SK-N-SH (cell line): Measurements from ENCODE around the gene MAT1A. TPM values are rescaled to one million over a fixed set of nuclear protein-coding genes. Genes with fewer than 3 reads are reported as not detected.

ENCODE experiments used
- CTCF ChIA-PET: fragments of 300-600, 350-600 bp; formaldehyde crosslinking; extraction: SDS; loops from one replicate; lab custom pipeline; 2021; lab: Yijun Ruan, JAX
- POLR2A ChIA-PET: fragments of 350-600 bp; sonication (Branson Sonifier 250); formaldehyde crosslinking; extraction: SDS; loops from one replicate; lab custom pipeline; 2020; ENCODE audit warnings: antibody characterized with exemption, inconsistent platforms; lab: Yijun Ruan, JAX
- DNase-seq: peaks from one replicate; pipeline ENCODE4 v3.0.0; 2012
- H2AFZ ChIP-seq: fragments of 200-600 bp; sonication (generic); 2 replicates; pipeline ENCODE4 v1.8.1; 2016; ENCODE audit warnings: antibody characterized with exemption, mild to moderate bottlenecking, low read depth
- H3F3A ChIP-seq: fragments of 200-600 bp; sonication (generic); replicated peaks from 2 replicates; pipeline ENCODE3; 2016; ENCODE audit warnings: antibody characterized with exemption, mild to moderate bottlenecking; ENCODE audit not compliant: insufficient read depth
- H3K27ac ChIP-seq, 2 experiments: fragments of 200-500 bp in 1 of 2; fragments of 200-600 bp in 1 of 2; sonication (Bioruptor generic) in 1 of 2; sonication (generic), shearing (Covaris generic) in 1 of 2; 2 replicates each; pipeline versions ENCODE4 v1.5.1 to v1.6.1; 2014 to 2016; ENCODE audit warnings: low read depth in 2 of 2, inconsistent platforms in 1 of 2, low read length in 1 of 2, mild to moderate bottlenecking in 1 of 2, mixed read lengths in 1 of 2
- H3K27me3 ChIP-seq: fragments of 200-600 bp; sonication (generic), shearing (Covaris generic); 2 replicates; pipeline ENCODE4 v1.6.1; 2016; ENCODE audit warnings: mixed run types; ENCODE audit not compliant: insufficient read depth
- H3K36me3 ChIP-seq, 2 experiments: fragments of 200-500 bp in 1 of 2; fragments of 200-600 bp in 1 of 2; sonication (Bioruptor generic) in 1 of 2; sonication (generic) in 1 of 2; replicated peaks in 1 of 2; 2 replicates each; pipeline versions ENCODE3 to v1.5.1; 2014 to 2016; ENCODE audit warnings: low read length in 1 of 2, mild to moderate bottlenecking in 1 of 2; ENCODE audit not compliant: insufficient read depth in 2 of 2, control insufficient read depth in 1 of 2
- H3K4me1 ChIP-seq, 2 experiments: fragments of 200-500 bp in 1 of 2; fragments of 200-600 bp in 1 of 2; sonication (Bioruptor generic) in 1 of 2; sonication (generic), shearing (Covaris generic) in 1 of 2; 2 replicates each; pipeline versions ENCODE4 v1.5.1 to v1.6.1; 2014 to 2016; ENCODE audit warnings: low read depth in 1 of 2, low read length in 1 of 2, mixed run types in 1 of 2; ENCODE audit not compliant: insufficient read depth in 2 of 2, control insufficient read depth in 1 of 2
- H3K4me2 ChIP-seq: fragments of 200-600 bp; sonication (generic), shearing (Covaris generic); 2 replicates; pipeline ENCODE4 v1.6.1; 2017; ENCODE audit warnings: mixed run types
- H3K4me3 ChIP-seq, 2 experiments: fragments of 200-500 bp in 1 of 2; fragments of 200-600 bp in 1 of 2; sonication (Bioruptor generic) in 1 of 2; sonication (generic), shearing (Covaris generic) in 1 of 2; 2 replicates each; pipeline versions ENCODE4 v1.5.1 to v1.8.1; 2014 to 2016; ENCODE audit warnings: low read depth in 2 of 2, inconsistent platforms in 1 of 2, low read length in 1 of 2, mild to moderate bottlenecking in 1 of 2, mixed read lengths in 1 of 2, moderate library complexity in 1 of 2
- H3K79me2 ChIP-seq: fragments of 200-600 bp; sonication (generic); 2 replicates; pipeline ENCODE4 v1.8.1; 2017; ENCODE audit warnings: mild to moderate bottlenecking; ENCODE audit not compliant: insufficient read depth
- H3K9ac ChIP-seq: fragments of 200-600 bp; sonication (generic); 2 replicates; pipeline ENCODE4 v1.6.1; 2017; ENCODE audit warnings: mixed run types
- H3K9me2 ChIP-seq: fragments of 200-600 bp; sonication (generic); 2 replicates; pipeline ENCODE4 v1.6.1; 2017; ENCODE audit warnings: mixed run types
- H3K9me3 ChIP-seq: fragments of 200-600 bp; sonication (generic); 2 replicates; pipeline ENCODE4 v1.6.1; 2017; ENCODE audit warnings: mixed run types, mild to moderate bottlenecking, moderate library complexity
- H4K20me1 ChIP-seq: fragments of 200-600 bp; sonication (generic); 2 replicates; pipeline ENCODE4 v1.6.1; 2017; ENCODE audit warnings: mild to moderate bottlenecking, mixed run types; ENCODE audit not compliant: insufficient read depth
- CHD2 ChIP-seq: fragments of 150-350 bp; IDR thresholded peaks from 2 replicates; pipeline ENCODE4 v1.6.1; 2018; ENCODE audit warnings: low read length; ENCODE audit not compliant: partially characterized antibody
- ELF1 ChIP-seq: IDR thresholded peaks from 2 replicates; pipeline ENCODE4 v1.4.0; 2012
- EP300 ChIP-seq, 2 experiments: IDR thresholded peaks; 2 replicates each; pipeline versions ENCODE4 v1.4.0 to v1.6.1; 2012; ENCODE audit warnings: borderline replicate concordance in 1 of 2, low read depth in 1 of 2, low read length in 1 of 2
- EZH2phosphoT487 ChIP-seq: fragments of 200-600 bp; sonication (generic); IDR thresholded peaks from 2 replicates; pipeline ENCODE4 v1.6.1; 2017; ENCODE audit warnings: low read depth, mixed run types, mild to moderate bottlenecking, antibody characterized with exemption, moderate library complexity, borderline replicate concordance
- FOXJ3 ChIP-seq: sonication (generic); formaldehyde crosslinking; IDR thresholded peaks from 2 replicates; pipeline ENCODE4 v1.5.1; 2020; ENCODE audit warnings: mild to moderate bottlenecking, missing genetic modification reagents
- GABPA ChIP-seq: IDR thresholded peaks from 2 replicates; pipeline ENCODE4 v1.4.0; 2012; ENCODE audit warnings: low read depth, mild to moderate bottlenecking
- JUND ChIP-seq: IDR thresholded peaks from 2 replicates; pipeline ENCODE4 v1.4.0; 2012
- MEF2A ChIP-seq: IDR thresholded peaks from 2 replicates; pipeline ENCODE4 v1.4.0; 2012; ENCODE audit warnings: low read depth, borderline replicate concordance
- MXI1 ChIP-seq: IDR thresholded peaks from 2 replicates; pipeline ENCODE4 v1.6.1; 2012; ENCODE audit warnings: mild to moderate bottlenecking, low read depth, low read length, improper control_type of control experiment
- NFIC ChIP-seq: IDR thresholded peaks from 2 replicates; pipeline ENCODE4 v1.4.0; 2012; ENCODE audit warnings: borderline replicate concordance
- NRF1 ChIP-seq: IDR thresholded peaks from 2 replicates; pipeline ENCODE4 v1.6.1; 2012; ENCODE audit warnings: low read depth, mild to moderate bottlenecking, low read length
- POLR2AphosphoS5 ChIP-seq: IDR thresholded peaks from 2 replicates; pipeline ENCODE4 v1.6.1; 2012; ENCODE audit warnings: low read depth, low read length
- RCOR1 ChIP-seq: fragments of 150-350 bp; IDR thresholded peaks from 2 replicates; pipeline ENCODE4 v1.6.1; 2017; ENCODE audit warnings: antibody characterized with exemption, low read length
- RXRA ChIP-seq: IDR thresholded peaks from 2 replicates; pipeline ENCODE4 v1.4.0; 2012; ENCODE audit warnings: low read depth, mild to moderate bottlenecking, borderline replicate concordance
- SIN3A ChIP-seq: IDR thresholded peaks from 2 replicates; pipeline ENCODE4 v1.6.1; 2012; ENCODE audit warnings: low read depth, mild to moderate bottlenecking, low read length, moderate library complexity, borderline replicate concordance
- TEAD4 ChIP-seq: IDR thresholded peaks from 2 replicates; pipeline ENCODE4 v1.4.0; 2012; ENCODE audit warnings: mild to moderate bottlenecking, borderline replicate concordance; ENCODE audit not compliant: insufficient read depth
- WGBS: methylation state at CpG from one replicate; pipeline ENCODE4 v1.1.6; 2017; ENCODE audit warnings: low lambda C conversion rate; 5-methylcytosine and 5-hydroxymethylcytosine counted together
- polyA plus RNA-seq, 3 experiments: library from polyadenylated mRNA; depleted of rRNA; stranded (reverse); fragments of >200 nt; gene quantifications; 2 replicates each; pipeline ENCODE4 v1.2.3, GENCODE V29; 2012
- TF ChIP-seq, protein P1 (sequence below): IDR thresholded peaks from 2 replicates; pipeline ENCODE4 v1.6.1; 2012; ENCODE audit warnings: mild to moderate bottlenecking, low read depth, low read length, moderate library complexity
- TF ChIP-seq, protein P2 (sequence below): fragments of 200-600 bp; sonication (generic); IDR thresholded peaks from 2 replicates; pipeline ENCODE4 v1.6.1; 2017; ENCODE audit warnings: antibody characterized with exemption, mild to moderate bottlenecking, moderate library complexity
- TF ChIP-seq, protein P3 (sequence below): IDR thresholded peaks from 2 replicates; pipeline ENCODE4 v1.4.0; 2012; ENCODE audit warnings: low read depth, borderline replicate concordance
- TF ChIP-seq, protein P4 (sequence below): IDR thresholded peaks from 2 replicates; pipeline ENCODE4 v1.4.0; 2012; ENCODE audit warnings: low read depth, borderline replicate concordance

MAT1A gene
- polyA plus RNA-seq, 1 of the 3 experiments (the other 2 are of a cell fraction): 0.03 TPM

DNA sequence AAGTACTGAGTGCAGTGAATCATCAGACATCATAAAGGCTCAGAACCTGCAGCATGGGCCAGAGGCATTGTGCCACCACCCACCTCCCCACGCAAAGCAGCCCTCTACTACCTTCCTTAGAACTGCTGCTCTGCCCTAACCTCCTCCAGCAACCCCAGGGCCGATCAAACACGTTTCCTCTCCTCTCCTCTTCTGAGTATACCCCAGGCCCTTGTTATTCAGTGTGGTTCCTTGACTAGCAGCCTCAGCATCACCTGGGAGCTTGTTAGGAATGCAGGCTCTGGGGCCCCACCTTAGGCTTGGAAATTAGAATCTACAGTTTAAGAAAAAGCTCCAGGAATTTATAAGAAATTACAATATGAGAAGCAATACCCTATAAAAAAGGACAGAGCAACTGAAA lies 33.9 kb upstream of the MAT1A start (continued):
- TF ChIP-seq, protein P1, sequence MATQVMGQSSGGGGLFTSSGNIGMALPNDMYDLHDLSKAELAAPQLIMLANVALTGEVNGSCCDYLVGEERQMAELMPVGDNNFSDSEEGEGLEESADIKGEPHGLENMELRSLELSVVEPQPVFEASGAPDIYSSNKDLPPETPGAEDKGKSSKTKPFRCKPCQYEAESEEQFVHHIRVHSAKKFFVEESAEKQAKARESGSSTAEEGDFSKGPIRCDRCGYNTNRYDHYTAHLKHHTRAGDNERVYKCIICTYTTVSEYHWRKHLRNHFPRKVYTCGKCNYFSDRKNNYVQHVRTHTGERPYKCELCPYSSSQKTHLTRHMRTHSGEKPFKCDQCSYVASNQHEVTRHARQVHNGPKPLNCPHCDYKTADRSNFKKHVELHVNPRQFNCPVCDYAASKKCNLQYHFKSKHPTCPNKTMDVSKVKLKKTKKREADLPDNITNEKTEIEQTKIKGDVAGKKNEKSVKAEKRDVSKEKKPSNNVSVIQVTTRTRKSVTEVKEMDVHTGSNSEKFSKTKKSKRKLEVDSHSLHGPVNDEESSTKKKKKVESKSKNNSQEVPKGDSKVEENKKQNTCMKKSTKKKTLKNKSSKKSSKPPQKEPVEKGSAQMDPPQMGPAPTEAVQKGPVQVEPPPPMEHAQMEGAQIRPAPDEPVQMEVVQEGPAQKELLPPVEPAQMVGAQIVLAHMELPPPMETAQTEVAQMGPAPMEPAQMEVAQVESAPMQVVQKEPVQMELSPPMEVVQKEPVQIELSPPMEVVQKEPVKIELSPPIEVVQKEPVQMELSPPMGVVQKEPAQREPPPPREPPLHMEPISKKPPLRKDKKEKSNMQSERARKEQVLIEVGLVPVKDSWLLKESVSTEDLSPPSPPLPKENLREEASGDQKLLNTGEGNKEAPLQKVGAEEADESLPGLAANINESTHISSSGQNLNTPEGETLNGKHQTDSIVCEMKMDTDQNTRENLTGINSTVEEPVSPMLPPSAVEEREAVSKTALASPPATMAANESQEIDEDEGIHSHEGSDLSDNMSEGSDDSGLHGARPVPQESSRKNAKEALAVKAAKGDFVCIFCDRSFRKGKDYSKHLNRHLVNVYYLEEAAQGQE: no peak
- no peak for TF ChIP-seq EZH2phosphoT487

DNA sequence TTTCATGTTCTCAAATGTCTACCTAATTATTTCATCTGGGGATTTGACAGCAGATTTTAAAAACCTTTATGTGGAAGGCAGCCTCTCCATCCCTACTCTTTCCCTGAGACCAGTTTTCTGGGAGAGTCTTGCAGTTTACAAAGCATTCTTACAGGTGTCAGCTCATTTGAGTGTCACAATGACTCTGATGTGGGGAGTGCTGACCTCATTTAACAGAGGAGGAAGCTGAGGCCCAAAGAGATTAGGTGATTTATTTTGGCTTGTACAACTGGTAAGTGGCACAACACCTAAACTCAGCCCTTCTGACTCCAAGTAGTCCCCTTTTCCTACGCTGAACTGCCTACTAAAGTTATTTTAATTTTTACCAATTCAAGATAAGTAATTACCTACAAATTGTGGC lies 33.3 kb upstream of the MAT1A start:
- no peak overlapping the region for H3K4me2 ChIP-seq
- H3K4me1 ChIP-seq: no peaks in the 10 kb centered on the region
- H3F3A ChIP-seq: no peaks in the 10 kb centered on the region
- no peaks in the 10 kb centered on the region for H3K9me2 ChIP-seq
- TF ChIP-seq JUND (no peak), EP300 (IDR thresholded peaks at IDR 0.05; ENCODE audit: borderline replicate concordance in 1 of 2, low read depth in 1 of 2, low read length in 1 of 2) (no peak), TEAD4 (no peak), POLR2AphosphoS5 (no peak), ELF1 (no peak), MEF2A (no peak)
- ChIA-PET POLR2A (no interaction called here), CTCF (no interaction called here)
- no peaks in the 10 kb centered on the region for H3K9me3 ChIP-seq
- no peaks in the 10 kb centered on the region for H3K27me3 ChIP-seq
- no peak overlapping the region for H3K9ac ChIP-seq
- no peaks in the 10 kb centered on the region for H3K36me3 ChIP-seq
- DNase-seq: no peak
- no peak overlapping the region for H2AFZ ChIP-seq
- no peak overlapping the region for H3K4me3 ChIP-seq
- H4K20me1 ChIP-seq: no peaks in the 10 kb centered on the region
- no peaks in the 10 kb centered on the region for H3K79me2 ChIP-seq
- WGBS: 31% methylated on average over 1 of the region's 1 CpG
- H3K27ac ChIP-seq: no peak overlapping the region

DNA sequence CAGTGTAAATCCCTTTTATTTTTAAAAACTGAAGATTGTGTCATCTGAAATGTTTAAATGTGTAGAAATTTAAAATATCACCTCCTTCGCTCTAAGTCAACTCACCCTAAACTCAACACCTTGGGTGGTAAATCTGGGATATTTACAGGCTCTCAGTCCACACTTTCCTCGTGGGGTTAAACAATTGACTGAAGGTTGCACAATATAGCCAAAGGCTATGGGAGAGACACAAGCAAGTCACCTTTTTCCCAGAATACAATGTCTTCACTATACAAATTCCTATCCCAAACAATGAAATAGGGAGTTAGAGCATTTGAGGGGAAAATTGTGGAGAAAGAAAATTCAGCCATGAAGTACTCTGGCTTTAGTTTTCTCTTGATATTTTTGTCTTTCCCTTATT lies 32.7 kb upstream of the MAT1A start:
- no peak overlapping the region for H3K4me2 ChIP-seq
- CTCF ChIA-PET: no interaction called here
- DNase-seq: no peak
- no peak for TF ChIP-seq MXI1
- TF ChIP-seq FOXJ3 (CRISPR knock-in tag): no peak
- TF ChIP-seq CHD2: no peak
- TF ChIP-seq SIN3A: no peak
- TF ChIP-seq GABPA: no peak
- TF ChIP-seq, protein P2, sequence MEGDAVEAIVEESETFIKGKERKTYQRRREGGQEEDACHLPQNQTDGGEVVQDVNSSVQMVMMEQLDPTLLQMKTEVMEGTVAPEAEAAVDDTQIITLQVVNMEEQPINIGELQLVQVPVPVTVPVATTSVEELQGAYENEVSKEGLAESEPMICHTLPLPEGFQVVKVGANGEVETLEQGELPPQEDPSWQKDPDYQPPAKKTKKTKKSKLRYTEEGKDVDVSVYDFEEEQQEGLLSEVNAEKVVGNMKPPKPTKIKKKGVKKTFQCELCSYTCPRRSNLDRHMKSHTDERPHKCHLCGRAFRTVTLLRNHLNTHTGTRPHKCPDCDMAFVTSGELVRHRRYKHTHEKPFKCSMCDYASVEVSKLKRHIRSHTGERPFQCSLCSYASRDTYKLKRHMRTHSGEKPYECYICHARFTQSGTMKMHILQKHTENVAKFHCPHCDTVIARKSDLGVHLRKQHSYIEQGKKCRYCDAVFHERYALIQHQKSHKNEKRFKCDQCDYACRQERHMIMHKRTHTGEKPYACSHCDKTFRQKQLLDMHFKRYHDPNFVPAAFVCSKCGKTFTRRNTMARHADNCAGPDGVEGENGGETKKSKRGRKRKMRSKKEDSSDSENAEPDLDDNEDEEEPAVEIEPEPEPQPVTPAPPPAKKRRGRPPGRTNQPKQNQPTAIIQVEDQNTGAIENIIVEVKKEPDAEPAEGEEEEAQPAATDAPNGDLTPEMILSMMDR: no peak
- no peak for TF ChIP-seq RXRA
- no peak for TF ChIP-seq RCOR1
- no peak for TF ChIP-seq NFIC
- no peak for TF ChIP-seq NRF1
- TF ChIP-seq, protein P3, sequence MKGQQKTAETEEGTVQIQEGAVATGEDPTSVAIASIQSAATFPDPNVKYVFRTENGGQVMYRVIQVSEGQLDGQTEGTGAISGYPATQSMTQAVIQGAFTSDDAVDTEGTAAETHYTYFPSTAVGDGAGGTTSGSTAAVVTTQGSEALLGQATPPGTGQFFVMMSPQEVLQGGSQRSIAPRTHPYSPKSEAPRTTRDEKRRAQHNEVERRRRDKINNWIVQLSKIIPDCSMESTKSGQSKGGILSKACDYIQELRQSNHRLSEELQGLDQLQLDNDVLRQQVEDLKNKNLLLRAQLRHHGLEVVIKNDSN: no peak
- TF ChIP-seq, protein P4, sequence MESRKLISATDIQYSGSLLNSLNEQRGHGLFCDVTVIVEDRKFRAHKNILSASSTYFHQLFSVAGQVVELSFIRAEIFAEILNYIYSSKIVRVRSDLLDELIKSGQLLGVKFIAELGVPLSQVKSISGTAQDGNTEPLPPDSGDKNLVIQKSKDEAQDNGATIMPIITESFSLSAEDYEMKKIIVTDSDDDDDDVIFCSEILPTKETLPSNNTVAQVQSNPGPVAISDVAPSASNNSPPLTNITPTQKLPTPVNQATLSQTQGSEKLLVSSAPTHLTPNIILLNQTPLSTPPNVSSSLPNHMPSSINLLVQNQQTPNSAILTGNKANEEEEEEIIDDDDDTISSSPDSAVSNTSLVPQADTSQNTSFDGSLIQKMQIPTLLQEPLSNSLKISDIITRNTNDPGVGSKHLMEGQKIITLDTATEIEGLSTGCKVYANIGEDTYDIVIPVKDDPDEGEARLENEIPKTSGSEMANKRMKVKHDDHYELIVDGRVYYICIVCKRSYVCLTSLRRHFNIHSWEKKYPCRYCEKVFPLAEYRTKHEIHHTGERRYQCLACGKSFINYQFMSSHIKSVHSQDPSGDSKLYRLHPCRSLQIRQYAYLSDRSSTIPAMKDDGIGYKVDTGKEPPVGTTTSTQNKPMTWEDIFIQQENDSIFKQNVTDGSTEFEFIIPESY: no peak
- no peak for TF ChIP-seq JUND
- TF ChIP-seq MEF2A: no peak

More for the DNA sequence above, 32.7 kb upstream of the MAT1A start:
- Histone ChIP-seq H3K9ac (no peak overlapping the region), H3K9me3 (no peaks in the 10 kb centered on the region), H3K79me2 (no peaks in the 10 kb centered on the region), H3K4me3 (no peak overlapping the region), H3K9me2 (no peaks in the 10 kb centered on the region), H3F3A (no peaks in the 10 kb centered on the region), H4K20me1 (no peaks in the 10 kb centered on the region), H2AFZ (no peak overlapping the region), H3K36me3 (no peaks in the 10 kb centered on the region), H3K27me3 (no peaks in the 10 kb centered on the region), H3K27ac (no peak overlapping the region), H3K4me1 (no peaks in the 10 kb centered on the region)
- 40% methylated on average over 2 of the region's 2 CpGs for WGBS
- POLR2A ChIA-PET: no interaction called here
